MCF 10A (cell line): ENCODE data around the gene CPSF4. TPM values are rescaled to one million over a fixed set of nuclear protein-coding genes. Genes with fewer than 3 reads are reported as not detected.

ENCODE experiments used
- BruUV-seq: library from RNA; stranded (reverse); fragments of 400-500 nt; replicated peaks from 2 replicates; lab custom pipeline; 2021; lab: Mats Ljungman, UMichigan
- CTCF ChIA-PET: fragments of 300-600 bp; sonication (Branson Sonifier 250); formaldehyde crosslinking; extraction: SDS; loops from one replicate; lab custom pipeline; 2021; ENCODE audit warnings: antibody characterized with exemption, inconsistent platforms; lab: Yijun Ruan, JAX
- POLR2A ChIA-PET: fragments of 300-600, 350-650 bp; sonication (Branson Sonifier 250); formaldehyde crosslinking; extraction: SDS; loops from one replicate; lab custom pipeline; 2020; ENCODE audit warnings: antibody characterized with exemption, inconsistent platforms; lab: Yijun Ruan, JAX
- DNase-seq: peaks from one replicate; pipeline ENCODE4 v3.0.0-alpha.2; 2018; ENCODE audit not compliant: unreplicated experiment
- H3K27ac Mint-ChIP-seq: one replicate; pipeline ENCODE4 v1.8.0; 2022; ENCODE audit warnings: mild to moderate bottlenecking, low read depth, mixed read lengths; ENCODE audit not compliant: unreplicated experiment
- H3K27me3 Mint-ChIP-seq: one replicate; pipeline ENCODE4 v1.8.0; 2022; ENCODE audit warnings: mixed read lengths; ENCODE audit not compliant: insufficient read depth, unreplicated experiment
- H3K36me3 Mint-ChIP-seq: one replicate; pipeline ENCODE4 v1.8.0; 2022; ENCODE audit warnings: mild to moderate bottlenecking, moderate library complexity, mixed read lengths; ENCODE audit not compliant: insufficient read depth, unreplicated experiment
- H3K4me1 Mint-ChIP-seq: one replicate; pipeline ENCODE4 v1.8.0; 2022; ENCODE audit warnings: mixed read lengths; ENCODE audit not compliant: insufficient read depth, unreplicated experiment
- H3K4me3 Mint-ChIP-seq: one replicate; pipeline ENCODE4 v1.8.0; 2022; ENCODE audit warnings: mild to moderate bottlenecking, moderate library complexity, mixed read lengths; ENCODE audit not compliant: unreplicated experiment
- H3K9me3 Mint-ChIP-seq: one replicate; pipeline ENCODE4 v1.8.0; 2022; ENCODE audit warnings: mixed read lengths; ENCODE audit not compliant: unreplicated experiment
- intact Hi-C: fragments of 100-400 bp; cut with micrococcal nuclease; formaldehyde crosslinking; loops from 2 replicates; pipeline ENCODE4 v1.14.1; 2022
- total RNA-seq: library from RNA; stranded (reverse); gene quantifications from 2 replicates; pipeline ENCODE4 v1.2.3, GENCODE V29; 2022
- TF ChIP-seq, protein P1 (sequence below): fragments of 200-600 bp; IDR thresholded peaks from one replicate; pipeline ENCODE4 v1.8.0; 2022; ENCODE audit warnings: antibody characterized with exemption, mild to moderate bottlenecking; ENCODE audit not compliant: unreplicated experiment

The CPSF4 gene
- total RNA-seq, 1 experiment from 2014 or later, result 62.6 TPM

- CTCF ChIA-PET, result interaction anchor here (1.3 kb wide), 1 partner anchor 9 kb away, joined by 4 read pairs; the partner anchor contains the start of gene ZNF394
Measured at GRCh38 chr7:99490878-99491277, 52.1 kb downstream of the CPSF4 start.

DNA sequence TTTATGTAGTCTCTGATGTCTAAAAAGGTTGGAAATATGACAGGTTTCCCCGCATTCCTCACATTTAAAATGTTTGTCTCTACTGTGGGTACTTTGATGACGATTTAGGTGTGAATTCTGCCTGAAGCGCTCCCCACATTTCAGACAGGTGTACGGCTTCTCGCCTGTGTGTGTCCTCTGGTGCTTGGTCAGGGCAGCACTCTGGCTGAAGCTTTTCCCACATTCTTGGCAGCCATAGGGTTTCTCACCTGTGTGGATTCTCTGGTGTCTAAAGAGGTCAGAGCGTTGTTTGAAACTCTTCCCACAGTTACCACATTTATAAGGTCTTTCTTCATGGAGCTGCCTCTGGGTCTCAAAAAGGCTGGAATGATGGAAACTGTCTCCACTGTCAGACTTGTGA is 55.1 kb downstream of the CPSF4 start:
- TF ChIP-seq, protein P1, sequence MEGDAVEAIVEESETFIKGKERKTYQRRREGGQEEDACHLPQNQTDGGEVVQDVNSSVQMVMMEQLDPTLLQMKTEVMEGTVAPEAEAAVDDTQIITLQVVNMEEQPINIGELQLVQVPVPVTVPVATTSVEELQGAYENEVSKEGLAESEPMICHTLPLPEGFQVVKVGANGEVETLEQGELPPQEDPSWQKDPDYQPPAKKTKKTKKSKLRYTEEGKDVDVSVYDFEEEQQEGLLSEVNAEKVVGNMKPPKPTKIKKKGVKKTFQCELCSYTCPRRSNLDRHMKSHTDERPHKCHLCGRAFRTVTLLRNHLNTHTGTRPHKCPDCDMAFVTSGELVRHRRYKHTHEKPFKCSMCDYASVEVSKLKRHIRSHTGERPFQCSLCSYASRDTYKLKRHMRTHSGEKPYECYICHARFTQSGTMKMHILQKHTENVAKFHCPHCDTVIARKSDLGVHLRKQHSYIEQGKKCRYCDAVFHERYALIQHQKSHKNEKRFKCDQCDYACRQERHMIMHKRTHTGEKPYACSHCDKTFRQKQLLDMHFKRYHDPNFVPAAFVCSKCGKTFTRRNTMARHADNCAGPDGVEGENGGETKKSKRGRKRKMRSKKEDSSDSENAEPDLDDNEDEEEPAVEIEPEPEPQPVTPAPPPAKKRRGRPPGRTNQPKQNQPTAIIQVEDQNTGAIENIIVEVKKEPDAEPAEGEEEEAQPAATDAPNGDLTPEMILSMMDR, result no peak
- Mint-ChIP-seq H3K9me3 (peaks cover 8% of the 10 kb centered on the region), H3K4me3 (no peak overlapping the region)

More at GRCh38 chr7:99490878-99491277, 52.1 kb downstream of the CPSF4 start:
- TF ChIP-seq, protein P1, result no peak
- intact Hi-C loops, result no loop called here
- no peaks in the 10 kb centered on the region for H3K4me1 Mint-ChIP-seq
- H3K9me3 Mint-ChIP-seq, result peaks cover 8% of the 10 kb centered on the region
- H3K4me3 Mint-ChIP-seq, result no peak overlapping the region
- no peak overlapping the region for H3K27ac Mint-ChIP-seq
- no peak for DNase-seq
- POLR2A ChIA-PET, result interaction anchor here (0.9 to 2.4 kb wide), 2 partner anchors 9 to 12 kb away, joined by 4 to 10 read pairs; partner anchors contain the start of gene ZNF394
- peaks cover 51% of the 10 kb centered on the region for H3K36me3 Mint-ChIP-seq
- H3K27me3 Mint-ChIP-seq, result no peaks in the 10 kb centered on the region
- BruUV-seq, result no TSS peak

DNA sequence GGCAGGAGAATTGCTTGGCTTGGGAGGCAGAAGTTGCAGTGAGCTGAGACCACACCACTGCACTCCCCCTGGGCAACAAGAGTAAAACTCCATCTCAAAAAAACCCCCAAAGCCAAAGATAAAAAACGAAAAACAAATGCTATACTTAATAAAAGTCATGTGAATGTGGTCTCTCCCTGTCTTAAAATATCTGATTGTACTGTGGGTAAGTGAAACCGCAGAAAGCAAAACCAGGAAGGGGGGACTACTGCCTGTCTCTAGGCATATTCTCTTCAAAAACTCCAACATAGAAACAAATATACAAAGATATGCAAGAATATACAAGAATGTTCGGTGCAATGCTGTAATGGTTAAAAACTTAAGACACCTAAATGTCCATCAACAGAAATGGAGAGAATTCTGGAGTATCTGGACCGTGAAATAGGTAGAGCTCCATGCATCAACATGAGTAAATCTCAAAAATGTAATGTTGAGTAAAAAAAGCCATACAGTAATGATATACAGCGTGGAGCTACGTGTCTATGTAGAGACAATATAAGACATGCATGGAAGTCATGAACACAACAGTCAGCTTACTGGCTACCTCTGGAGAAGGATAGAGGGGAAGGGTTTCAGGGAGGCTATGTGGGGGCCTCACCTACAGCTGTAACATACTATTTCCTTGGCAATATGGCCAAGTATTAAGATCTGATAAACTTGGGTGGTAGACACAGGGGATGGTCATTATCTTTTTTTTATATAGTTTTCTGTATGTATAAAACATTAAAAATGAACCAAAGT is 59.2 kb downstream of the CPSF4 start:
- no peak for DNase-seq
- ChIA-PET POLR2A (interaction anchor here (0.6 to 4.5 kb wide), 7 partner anchors 8 to 60 kb away, joined by 3 to 23 read pairs (median 4); partner anchors contain the start of genes ATP5MF and ZNF655), CTCF (interaction anchor here (1.8 kb wide), 1 partner anchor 24 kb away, joined by 5 read pairs; no protein-coding TSS in a partner anchor)
- no peaks in the 10 kb centered on the region for H3K27me3 Mint-ChIP-seq
- H3K4me1 Mint-ChIP-seq, result peaks cover 13% of the 10 kb centered on the region
- TF ChIP-seq, protein P1, result no peak
- intact Hi-C loops, result no loop called here
- peak overlapping the region; percentile 98 for H3K4me3 Mint-ChIP-seq
- peaks cover 70% of the 10 kb centered on the region for H3K36me3 Mint-ChIP-seq
- no TSS peak for BruUV-seq
- no peaks in the 10 kb centered on the region for H3K9me3 Mint-ChIP-seq
- H3K27ac Mint-ChIP-seq, result peak overlapping the region; percentile 100

More for the DNA sequence above, 55.1 kb downstream of the CPSF4 start:
- Mint-ChIP-seq H3K27me3 (no peaks in the 10 kb centered on the region), H3K36me3 (peaks cover 78% of the 10 kb centered on the region), H3K27ac (no peak overlapping the region), H3K4me1 (peaks cover 13% of the 10 kb centered on the region)
- no peak for DNase-seq
- CTCF ChIA-PET, result no interaction called here
- intact Hi-C loops, result no loop called here
- POLR2A ChIA-PET, result no interaction called here
- BruUV-seq, result no TSS peak

DNA sequence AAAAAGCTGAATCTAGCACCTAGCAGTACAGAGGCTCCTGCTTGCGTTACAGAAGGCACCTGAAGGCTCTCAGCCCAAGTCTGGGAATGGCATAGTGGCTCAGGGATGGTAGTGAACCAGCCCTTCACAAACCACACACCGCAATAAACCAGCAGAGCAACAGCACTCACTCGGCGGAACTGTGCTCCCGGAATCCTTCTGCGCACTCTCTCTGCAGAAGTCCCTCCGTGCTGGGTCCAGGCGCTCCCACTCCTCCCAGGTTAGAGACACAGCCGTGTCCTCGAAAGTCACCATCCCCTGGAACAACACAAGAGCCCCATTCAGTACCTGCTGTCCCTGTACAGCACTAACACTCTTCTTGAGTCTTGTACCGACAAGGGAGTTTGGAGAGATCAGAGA is 59.8 kb downstream of the CPSF4 start:
- no peak for DNase-seq
- TF ChIP-seq, protein P1, result no peak
- H3K27me3 Mint-ChIP-seq, result no peaks in the 10 kb centered on the region
- no peaks in the 10 kb centered on the region for H3K9me3 Mint-ChIP-seq
- intact Hi-C loops, result no loop called here
- peak overlapping the region; percentile 100 for H3K27ac Mint-ChIP-seq
- ChIA-PET POLR2A (interaction anchor here (0.6 to 4.5 kb wide), 7 partner anchors 9 to 60 kb away, joined by 3 to 23 read pairs (median 4); partner anchors contain the start of genes ATP5MF and ZNF655), CTCF (interaction anchor here (0.7 to 1.8 kb wide), 2 partner anchors 25 to 550 kb away, joined by 5 read pairs; no protein-coding TSS in a partner anchor)
- peaks cover 13% of the 10 kb centered on the region for H3K4me1 Mint-ChIP-seq
- no TSS peak for BruUV-seq
- H3K36me3 Mint-ChIP-seq, result peaks cover 64% of the 10 kb centered on the region
- H3K4me3 Mint-ChIP-seq, result peak overlapping the region; percentile 98
